ENCODE results near the gene CHST4.

DNA sequence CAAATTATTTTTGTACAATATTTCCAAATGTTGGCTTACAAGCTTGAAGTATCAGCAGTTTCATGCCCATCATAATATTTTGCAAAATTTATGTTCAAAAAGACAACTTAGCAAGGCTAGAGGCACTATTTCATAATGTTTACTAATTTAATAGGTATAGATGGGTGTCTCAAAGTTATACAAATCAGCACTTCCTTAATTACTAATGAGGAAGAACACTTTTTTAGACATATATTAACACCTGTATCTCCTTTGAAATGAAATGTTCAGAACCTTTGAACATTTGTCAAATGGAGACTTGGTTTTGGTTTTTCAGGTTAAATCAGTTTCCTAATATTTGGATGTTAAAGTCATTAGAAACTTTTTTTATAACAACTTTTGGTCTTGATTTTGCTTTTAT, 48.5 kb downstream of the CHST4 start:
- no peak for TF ChIP-seq EZH2 (IDR thresholded peaks at IDR 0.05; ENCODE audit: low read length, unreplicated experiment)
- TF ChIP-seq, protein P1, sequence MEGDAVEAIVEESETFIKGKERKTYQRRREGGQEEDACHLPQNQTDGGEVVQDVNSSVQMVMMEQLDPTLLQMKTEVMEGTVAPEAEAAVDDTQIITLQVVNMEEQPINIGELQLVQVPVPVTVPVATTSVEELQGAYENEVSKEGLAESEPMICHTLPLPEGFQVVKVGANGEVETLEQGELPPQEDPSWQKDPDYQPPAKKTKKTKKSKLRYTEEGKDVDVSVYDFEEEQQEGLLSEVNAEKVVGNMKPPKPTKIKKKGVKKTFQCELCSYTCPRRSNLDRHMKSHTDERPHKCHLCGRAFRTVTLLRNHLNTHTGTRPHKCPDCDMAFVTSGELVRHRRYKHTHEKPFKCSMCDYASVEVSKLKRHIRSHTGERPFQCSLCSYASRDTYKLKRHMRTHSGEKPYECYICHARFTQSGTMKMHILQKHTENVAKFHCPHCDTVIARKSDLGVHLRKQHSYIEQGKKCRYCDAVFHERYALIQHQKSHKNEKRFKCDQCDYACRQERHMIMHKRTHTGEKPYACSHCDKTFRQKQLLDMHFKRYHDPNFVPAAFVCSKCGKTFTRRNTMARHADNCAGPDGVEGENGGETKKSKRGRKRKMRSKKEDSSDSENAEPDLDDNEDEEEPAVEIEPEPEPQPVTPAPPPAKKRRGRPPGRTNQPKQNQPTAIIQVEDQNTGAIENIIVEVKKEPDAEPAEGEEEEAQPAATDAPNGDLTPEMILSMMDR (conservative IDR thresholded peaks at IDR 0.05; ENCODE audit: low read depth, low read length), result no peak
- TF ChIP-seq EZH2phosphoT487 (IDR thresholded peaks at IDR 0.05; ENCODE audit: borderline replicate concordance, low read length), result no peak

All from PC-3 (cell line).